ACHN (cell line): ENCODE results near the gene SPAG9.

Experiments
- DNase-seq: peaks from one replicate; pipeline ENCODE4 v3.0.0-alpha.2; 2015
- in situ Hi-C: cut with HindIII; loops from 2 replicates; pipeline ENCODE4 v1.10.0; 2017; ENCODE audit warnings: low sequenced_read_pairs, low pct_ligation_motif_present, low pct_unique_long_range_greater_than_20kb

The SPAG9 gene

DNA sequence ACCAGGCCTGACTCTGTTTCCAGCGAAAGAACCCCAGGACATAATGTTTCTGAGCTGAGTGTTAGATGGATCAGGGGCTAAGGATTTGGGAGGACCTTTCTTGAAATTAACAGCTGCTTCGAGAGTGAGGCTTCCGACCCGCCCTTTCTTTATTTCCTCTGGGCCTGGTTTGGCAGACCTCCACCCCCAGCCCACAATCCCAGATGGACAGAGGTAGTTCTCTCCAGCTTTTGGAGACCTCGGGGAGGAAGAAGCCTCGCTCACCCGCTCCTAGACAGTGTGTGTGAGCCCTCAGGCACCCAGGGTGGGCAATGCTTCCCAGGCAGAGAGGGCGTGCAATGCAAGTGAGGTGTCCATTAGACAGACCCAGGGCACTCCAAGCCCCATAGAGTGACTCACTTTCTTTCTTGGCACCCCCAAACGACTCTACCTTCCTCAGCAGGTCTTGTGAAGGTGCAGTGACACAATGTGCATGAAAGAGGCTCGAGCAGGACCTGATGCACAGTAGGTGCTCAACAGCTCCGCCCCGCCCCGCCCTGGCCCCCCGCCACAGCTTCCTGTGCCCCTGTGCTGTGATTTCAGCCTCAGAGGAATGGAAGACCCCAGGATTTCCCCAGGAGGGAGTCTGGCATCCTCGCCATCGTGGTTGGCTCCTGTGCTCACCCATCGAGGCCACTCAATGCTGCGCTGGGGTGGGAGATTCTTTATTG, 203.8 kb downstream of the SPAG9 start:
- in situ Hi-C loops: no loop called here
- no peak for DNase-seq

- DNase-seq: no peak
- in situ Hi-C loops: no loop called here
These were observed 204.5 kb downstream of the SPAG9 start for GRCh38 chr17:50916026-50916707.

GRCh38 chr17:50914505-50915063, 206.1 kb downstream of the SPAG9 start:
- DNase-seq: no peak
- in situ Hi-C loops: no loop called here

- DNase-seq: no peak
- in situ Hi-C loops: no loop called here
These were observed 207.5 kb downstream of the SPAG9 start for GRCh38 chr17:50913120-50913519.
